Measurements from ENCODE around the gene ST3GAL3. TPM values are rescaled to one million over a fixed set of nuclear protein-coding genes. Genes with fewer than 3 reads are reported as not detected.
A peak's percentile ranks its signal among the peaks of the same experiment; 100 is the strongest.

The ST3GAL3 gene
- total and polyA plus RNA-seq, 5 experiments from 2014 or later, result 7.5 to 23.0 (median 10.9) TPM

DNA sequence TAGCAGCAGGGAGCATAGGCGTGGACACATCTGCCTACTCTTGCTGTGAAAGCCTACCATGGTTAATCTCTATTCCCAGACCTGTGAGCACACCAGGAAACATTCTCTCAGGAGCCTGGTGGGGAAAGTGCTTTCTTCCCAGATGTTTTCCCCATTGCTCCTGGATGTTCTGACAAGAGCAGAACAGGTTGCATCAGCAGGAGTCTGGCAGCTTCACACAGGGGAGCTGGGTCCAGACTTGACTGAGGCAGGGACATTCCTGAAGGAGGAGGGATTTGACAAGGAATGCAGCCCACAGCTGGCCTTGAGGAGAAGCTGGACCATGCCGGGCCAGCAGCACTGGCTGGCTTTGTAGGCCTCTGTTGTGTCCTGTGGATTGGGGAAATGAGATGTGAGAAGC lies 205.3 kb downstream of the ST3GAL3 start:
- Mint-ChIP-seq H3K4me1 (peaks cover 0 to 2% (median 0%) of the 10 kb centered on the region in 4 donors), H3K36me3 (peaks cover 0 to 20% (median 2%) of the 10 kb centered on the region in 3 donors), H3K27ac (peak overlapping the region in 1 of 10 donors; percentile 57), H3K9me3 (no peaks in the 10 kb centered on the region), H3K27me3 (no peaks in the 10 kb centered on the region), H3K4me3 (no peak overlapping the region)
- POLR2A ChIA-PET, result interaction anchor here (0.6 kb wide), 1 partner anchor 1555 kb away, joined by 7 read pairs; no protein-coding TSS in a partner anchor
- ATAC-seq, result no peak
- peak in 1 of 10 donors; percentile 21 for DNase-seq

- H3K9me3 Mint-ChIP-seq, result no peaks in the 10 kb centered on the region
- ATAC-seq (no peak), DNase-seq (peak in 1 of 10 donors; percentile 57)
- POLR2A ChIA-PET, result no interaction called here
- no peaks in the 10 kb centered on the region for H3K27me3 Mint-ChIP-seq
- H3K36me3 Mint-ChIP-seq, result peaks cover 0 to 15% (median 2%) of the 10 kb centered on the region in 3 donors
- H3K27ac Mint-ChIP-seq, result peak overlapping the region in 1 of 10 donors; percentile 57
- no peak overlapping the region for H3K4me3 Mint-ChIP-seq
- H3K4me1 Mint-ChIP-seq, result peaks cover 0 to 2% (median 0%) of the 10 kb centered on the region in 4 donors
Observed at GRCh38 chr1:43913051-43913501, 205.7 kb downstream of the ST3GAL3 start.

GRCh38 chr1:43913666-43914360 lies 206.5 kb downstream of the ST3GAL3 start:
- Mint-ChIP-seq H3K36me3 (peaks cover 0 to 9% (median 0%) of the 10 kb centered on the region in 3 donors), H3K9me3 (no peaks in the 10 kb centered on the region), H3K27me3 (no peaks in the 10 kb centered on the region), H3K4me3 (no peak overlapping the region), H3K4me1 (peaks cover 0 to 1% (median 0%) of the 10 kb centered on the region in 4 donors), H3K27ac (peak overlapping the region in 1 of 10 donors; percentile 61)
- DNase-seq, result peak in 1 of 10 donors; percentile 54
- ATAC-seq, result no peak
- POLR2A ChIA-PET, result no interaction called here

- H3K4me1 Mint-ChIP-seq, result peaks cover 0 to 7% (median 3%) of the 10 kb centered on the region in 4 donors
- no peak for ATAC-seq
- peak in 1 of 10 donors; percentile 14 for DNase-seq
- no peaks in the 10 kb centered on the region for H3K27me3 Mint-ChIP-seq
- POLR2A ChIA-PET, result no interaction called here
- H3K36me3 Mint-ChIP-seq, result peaks cover 0 to 3% (median 0%) of the 10 kb centered on the region in 3 donors
- H3K9me3 Mint-ChIP-seq, result no peaks in the 10 kb centered on the region
- H3K27ac Mint-ChIP-seq, result peak overlapping the region in 1 of 10 donors; percentile 71
- H3K4me3 Mint-ChIP-seq, result no peak overlapping the region
Observed at GRCh38 chr1:43914576-43915525, 207.5 kb downstream of the ST3GAL3 start.

DNA sequence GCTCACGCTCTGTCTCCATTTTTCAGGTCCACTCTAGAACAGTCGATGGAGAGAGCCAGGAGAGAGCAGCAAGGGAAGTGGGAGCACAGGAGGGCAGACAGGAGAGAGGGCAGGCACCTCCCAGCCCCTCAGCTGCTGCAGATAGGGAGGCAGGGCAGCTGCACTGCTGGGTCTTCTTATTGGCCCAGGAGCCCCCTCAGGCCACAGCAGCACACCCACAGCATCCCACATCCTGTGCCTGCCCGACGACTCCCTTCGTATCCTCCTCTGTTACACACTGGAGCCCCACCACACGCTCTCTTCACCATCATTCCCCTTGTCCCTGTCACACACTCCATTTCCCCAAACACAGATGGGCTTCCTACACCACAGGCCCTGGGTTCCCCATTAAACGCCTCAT lies 212.6 kb downstream of the ST3GAL3 start:
- Mint-ChIP-seq H3K4me3 (no peak overlapping the region), H3K27me3 (no peaks in the 10 kb centered on the region), H3K36me3 (peaks cover 0 to 11% (median 6%) of the 10 kb centered on the region in 3 donors), H3K4me1 (peaks cover 0 to 13% (median 8%) of the 10 kb centered on the region in 4 donors), H3K27ac (peak overlapping the region in 2 of 10 donors; percentile 81 to 89), H3K9me3 (no peaks in the 10 kb centered on the region)
- POLR2A ChIA-PET, result no interaction called here
- no peak for DNase-seq
- no peak for ATAC-seq

DNA sequence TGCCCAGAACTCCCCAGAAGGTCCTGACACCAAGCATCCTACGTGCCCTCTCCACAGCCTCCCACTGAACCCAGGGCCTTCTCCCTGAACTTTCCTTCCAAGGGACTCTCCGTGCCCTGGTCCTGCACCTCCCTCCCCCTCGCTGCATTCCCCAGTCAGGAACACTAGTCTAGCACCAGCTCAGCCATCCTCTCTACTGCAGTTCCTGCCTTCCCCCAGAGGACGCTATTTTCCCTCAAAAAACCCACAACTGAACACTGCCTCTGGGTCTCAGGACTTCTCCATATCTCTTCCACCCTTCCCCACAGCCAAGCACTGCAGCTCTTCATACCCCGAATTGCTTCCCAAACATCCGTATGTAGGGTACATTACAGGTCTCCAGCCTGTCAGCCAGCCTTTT lies 213.7 kb downstream of the ST3GAL3 start:
- Mint-ChIP-seq H3K9me3 (no peaks in the 10 kb centered on the region), H3K27ac (peak overlapping the region in 2 of 10 donors; percentile 74 to 83), H3K36me3 (peaks cover 0 to 19% (median 14%) of the 10 kb centered on the region in 3 donors), H3K4me1 (peaks cover 0 to 13% (median 8%) of the 10 kb centered on the region in 4 donors), H3K4me3 (no peak overlapping the region), H3K27me3 (no peaks in the 10 kb centered on the region)
- DNase-seq (no peak), ATAC-seq (no peak)
- POLR2A ChIA-PET, result no interaction called here

- Mint-ChIP-seq H3K4me3 (no peak overlapping the region), H3K36me3 (peaks cover 0 to 27% (median 11%) of the 10 kb centered on the region in 3 donors), H3K27me3 (no peaks in the 10 kb centered on the region), H3K27ac (no peak overlapping the region), H3K9me3 (no peaks in the 10 kb centered on the region), H3K4me1 (peaks cover 0 to 10% (median 6%) of the 10 kb centered on the region in 4 donors)
- ATAC-seq, result no peak
- POLR2A ChIA-PET, result no interaction called here
- DNase-seq, result peak in 1 of 10 donors; percentile 24
Observed at GRCh38 chr1:43924516-43924915, 217.2 kb downstream of the ST3GAL3 start.

DNA sequence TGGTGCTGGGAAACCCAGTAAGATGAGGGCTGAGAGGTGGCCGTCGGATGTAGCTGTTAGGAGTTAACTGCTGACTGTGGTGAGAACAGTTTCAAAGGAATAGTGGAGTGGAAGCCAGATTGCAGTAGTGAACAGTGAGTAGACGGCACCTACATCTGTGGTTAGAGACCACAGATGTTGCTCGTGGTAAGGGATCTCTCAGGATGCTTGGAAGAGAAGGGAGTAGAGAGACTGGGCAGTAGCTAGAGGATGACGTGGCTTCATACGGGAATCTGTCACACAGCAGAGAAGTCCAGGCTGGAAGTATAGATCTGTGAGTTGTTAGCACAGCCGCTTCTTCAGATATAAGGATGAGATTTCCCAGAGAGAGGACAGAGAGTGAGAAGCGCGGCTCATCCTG lies 218.5 kb downstream of the ST3GAL3 start:
- no peaks in the 10 kb centered on the region for H3K27me3 Mint-ChIP-seq
- DNase-seq, result no peak
- H3K9me3 Mint-ChIP-seq, result no peaks in the 10 kb centered on the region
- peaks cover 0 to 29% (median 11%) of the 10 kb centered on the region in 3 donors for H3K36me3 Mint-ChIP-seq
- peaks cover 0 to 7% (median 0%) of the 10 kb centered on the region in 4 donors for H3K4me1 Mint-ChIP-seq
- POLR2A ChIA-PET, result no interaction called here
- H3K27ac Mint-ChIP-seq, result no peak overlapping the region
- ATAC-seq, result no peak
- H3K4me3 Mint-ChIP-seq, result no peak overlapping the region

GRCh38 chr1:43930168-43930948 lies 223.0 kb downstream of the ST3GAL3 start:
- ATAC-seq (peak in 1 of 2 donors; percentile 43), DNase-seq (peak in 1 of 10 donors; percentile 21)
- peaks cover 8 to 22% (median 20%) of the 10 kb centered on the region in 4 donors for H3K4me1 Mint-ChIP-seq
- POLR2A ChIA-PET, result interaction anchor here (0.7 kb wide), 1 partner anchor 26 kb away, joined by 3 read pairs; no protein-coding TSS in a partner anchor
- H3K27ac Mint-ChIP-seq, result no peak overlapping the region
- H3K4me3 Mint-ChIP-seq, result no peak overlapping the region
- H3K36me3 Mint-ChIP-seq, result peaks cover 0 to 18% (median 6%) of the 10 kb centered on the region in 3 donors
- H3K9me3 Mint-ChIP-seq, result no peaks in the 10 kb centered on the region
- H3K27me3 Mint-ChIP-seq, result peaks cover 9 to 32% (median 16%) of the 10 kb centered on the region in 5 donors

GRCh38 chr1:43930949-43931275 lies 223.6 kb downstream of the ST3GAL3 start:
- peaks cover 0 to 12% (median 1%) of the 10 kb centered on the region in 3 donors for H3K36me3 Mint-ChIP-seq
- H3K27ac Mint-ChIP-seq, result no peak overlapping the region
- DNase-seq (no peak), ATAC-seq (no peak)
- POLR2A ChIA-PET, result interaction anchor here (0.7 kb wide), 1 partner anchor 26 kb away, joined by 3 read pairs; no protein-coding TSS in a partner anchor
- H3K9me3 Mint-ChIP-seq, result no peaks in the 10 kb centered on the region
- H3K27me3 Mint-ChIP-seq, result peaks cover 9 to 35% (median 19%) of the 10 kb centered on the region in 5 donors
- no peak overlapping the region for H3K4me3 Mint-ChIP-seq
- H3K4me1 Mint-ChIP-seq, result peaks cover 8 to 25% (median 23%) of the 10 kb centered on the region in 4 donors

GRCh38 chr1:43931711-43932660 lies 224.7 kb downstream of the ST3GAL3 start:
- H3K27me3 Mint-ChIP-seq, result peaks cover 9 to 35% (median 19%) of the 10 kb centered on the region in 5 donors
- H3K9me3 Mint-ChIP-seq, result no peaks in the 10 kb centered on the region
- peaks cover 0 to 5% (median 0%) of the 10 kb centered on the region in 3 donors for H3K36me3 Mint-ChIP-seq
- no peak for DNase-seq
- no peak overlapping the region for H3K4me3 Mint-ChIP-seq
- peak overlapping the region in 1 of 10 donors; percentile 28 for H3K27ac Mint-ChIP-seq
- H3K4me1 Mint-ChIP-seq, result peaks cover 10 to 30% (median 24%) of the 10 kb centered on the region in 4 donors
- POLR2A ChIA-PET, result no interaction called here
- ATAC-seq, result no peak
